NCI-H146 (cell line): Measurements from ENCODE around the gene CRCP.
"Not testable (repeated sequence)": the region's sequence is repeated elsewhere in the genome, so short reads cannot be mapped to it uniquely, and the experiment has no call there.

ENCODE experiments used
- DNase-seq: peaks from one replicate; lab custom pipeline; 2025; lab: John Stamatoyannopoulos, UW

Gene CRCP

GRCh38 chr7:66156035-66156434 is 41.4 kb downstream of the CRCP start:
- DNase-seq: not testable (repeated sequence)

- no peak for DNase-seq
These were observed 42.4 kb downstream of the CRCP start for GRCh38 chr7:66157060-66157459.

- DNase-seq: no peak
These were observed 48.0 kb downstream of the CRCP start for GRCh38 chr7:66162622-66163021.

- no peak for DNase-seq
These were observed 48.6 kb downstream of the CRCP start for GRCh38 chr7:66163186-66163610.

GRCh38 chr7:66164356-66164755 is 49.7 kb downstream of the CRCP start:
- no peak for DNase-seq

- peak; percentile 35 for DNase-seq
These were observed 53.2 kb downstream of the CRCP start for GRCh38 chr7:66167773-66168387.

- no peak for DNase-seq
These were observed 55.0 kb downstream of the CRCP start for GRCh38 chr7:66169616-66170015.

- DNase-seq: no peak
These were observed 55.9 kb downstream of the CRCP start for GRCh38 chr7:66170309-66171231.

- DNase-seq: not testable (repeated sequence)
These were observed 58.1 kb downstream of the CRCP start for GRCh38 chr7:66172536-66173401.

GRCh38 chr7:66173856-66174255 is 59.2 kb downstream of the CRCP start:
- DNase-seq: no peak

GRCh38 chr7:66175006-66175405 is 60.4 kb downstream of the CRCP start:
- DNase-seq: not testable (repeated sequence)

GRCh38 chr7:66176914-66177313 is 62.3 kb downstream of the CRCP start:
- DNase-seq: no peak

GRCh38 chr7:66178258-66178657 is 63.6 kb downstream of the CRCP start:
- DNase-seq: no peak

GRCh38 chr7:66181329-66181728 is 66.7 kb downstream of the CRCP start:
- no peak for DNase-seq

GRCh38 chr7:66181845-66182244 is 67.2 kb downstream of the CRCP start:
- no peak for DNase-seq

GRCh38 chr7:66182920-66183319 is 68.3 kb downstream of the CRCP start:
- no peak for DNase-seq

GRCh38 chr7:66183700-66184099 is 69.1 kb downstream of the CRCP start:
- DNase-seq: no peak

- DNase-seq: no peak
These were observed 71.1 kb downstream of the CRCP start for GRCh38 chr7:66185680-66186187.

- DNase-seq: no peak
These were observed 72.3 kb downstream of the CRCP start for GRCh38 chr7:66186991-66187390.

- no peak for DNase-seq
These were observed 73.3 kb downstream of the CRCP start for GRCh38 chr7:66187905-66188304.

GRCh38 chr7:66188645-66189044 is 74.0 kb downstream of the CRCP start:
- no peak for DNase-seq
